Upper lobe of left lung (tissue), 4 donors: ENCODE results near the gene CENPM.

ENCODE experiments used
- CTCF ChIP-seq, 6 experiments: fragments of 450-650 bp in 4 of 6; fragments of 200-600 bp in 2 of 6; sonication (generic) in 2 of 6; IDR thresholded peaks; one replicate each; pipeline ENCODE4 v1.5.1; 2016 to 2019; ENCODE audit warnings: antibody characterized with exemption in 6 of 6
- POLR2A ChIP-seq, 4 donors: fragments of 450-650 bp; IDR thresholded peaks; one replicate each; pipeline ENCODE4 v1.5.1; 2016 to 2017; ENCODE audit warnings: antibody characterized with exemption in 4 of 4, mild to moderate bottlenecking in 2 of 4

- TF ChIP-seq POLR2A (IDR thresholded peaks at IDR 0.05) (no peak), CTCF (IDR thresholded peaks at IDR 0.05) (no peak)
Measured at GRCh38 chr22:41933411-41934177, 13.4 kb downstream of the CENPM start.
